Upper lobe of right lung (tissue), 1 donor: ENCODE data around the gene ITIH5. TPM values are rescaled to one million over a fixed set of nuclear protein-coding genes. Genes with fewer than 3 reads are reported as not detected.

Experiments
- ATAC-seq: fragments of 200-7000 bp; cut with Tn5 transposase; one replicate; pipeline ENCODE4 v1.9.1; 2020; ENCODE audit warnings: mild to moderate bottlenecking, moderate library complexity
- DNase-seq: peaks from one replicate; pipeline ENCODE4 v3.0.0-alpha.2; 2020
- H3K27ac ChIP-seq: fragments of 200-600 bp; one replicate; pipeline ENCODE4 v1.8.0; 2022
- H3K27me3 ChIP-seq: fragments of 200-600 bp; one replicate; pipeline ENCODE4 v1.8.0; 2022; ENCODE audit warnings: mild to moderate bottlenecking
- H3K36me3 ChIP-seq: fragments of 200-600 bp; one replicate; pipeline ENCODE4 v1.8.0; 2022
- H3K4me1 ChIP-seq: fragments of 200-600 bp; one replicate; pipeline ENCODE4 v1.8.0; 2022
- H3K4me3 ChIP-seq: fragments of 200-600 bp; one replicate; pipeline ENCODE4 v1.8.0; 2022; ENCODE audit warnings: mild to moderate bottlenecking
- H3K9me3 ChIP-seq: fragments of 200-600 bp; one replicate; pipeline ENCODE4 v1.8.0; 2022
- CTCF ChIP-seq: fragments of 200-600 bp; IDR thresholded peaks from one replicate; pipeline ENCODE4 v1.8.0; 2022; ENCODE audit warnings: antibody characterized with exemption
- intact Hi-C: fragments of 100-400 bp; cut with DNase I; formaldehyde crosslinking; loops from one replicate; pipeline ENCODE4 v1.11.0; 2022
- total RNA-seq: library from RNA; stranded (reverse); fragmentation: NEBNext Ultra II Directional; extraction: Animal tissue kit (Norgen Biotek cat#: 25700); gene quantifications from one replicate; pipeline ENCODE4 v1.2.1, GENCODE V29; 2021
- donor health status: DM: no; HTN: yes; CAD: no; lungs with severe emphysema.

ITIH5 gene
- total RNA-seq, 1 donor from 2014 or later = 10.5 TPM

GRCh38 chr10:7672341-7673134 lies 5.8 kb upstream of the ITIH5 start:
- intact Hi-C loops = no loop called here
- Histone ChIP-seq H3K4me1 (peaks cover 3% of the 10 kb centered on the region), H3K36me3 (no peaks in the 10 kb centered on the region), H3K9me3 (no peaks in the 10 kb centered on the region), H3K27ac (no peak overlapping the region), H3K4me3 (no peak overlapping the region), H3K27me3 (no peaks in the 10 kb centered on the region)
- no peak for TF ChIP-seq CTCF
- ATAC-seq (no peak), DNase-seq (no peak)

- Histone ChIP-seq H3K4me1 (peaks cover 17% of the 10 kb centered on the region), H3K36me3 (no peaks in the 10 kb centered on the region), H3K27me3 (peaks cover 5% of the 10 kb centered on the region), H3K9me3 (no peaks in the 10 kb centered on the region), H3K4me3 (no peak overlapping the region), H3K27ac (no peak overlapping the region)
- DNase-seq (no peak), ATAC-seq (no peak)
- intact Hi-C loops = no loop called here
- TF ChIP-seq CTCF = no peak
Observed at GRCh38 chr10:7670157-7670556, 3.4 kb upstream of the ITIH5 start.

GRCh38 chr10:7667262-7668141 lies 736 bp upstream of the ITIH5 start:
- intact Hi-C loops = no loop called here
- Histone ChIP-seq H3K9me3 (no peaks in the 10 kb centered on the region), H3K4me1 (peaks cover 17% of the 10 kb centered on the region), H3K27ac (peak overlapping the region; percentile 9), H3K27me3 (peaks cover 28% of the 10 kb centered on the region), H3K36me3 (no peaks in the 10 kb centered on the region), H3K4me3 (peak overlapping the region; percentile 19)
- ATAC-seq = peak; percentile 53
- DNase-seq = no peak
- no peak for TF ChIP-seq CTCF

- no peak for ATAC-seq
Observed at GRCh38 chr10:7665767-7666166, 999 bp downstream of the ITIH5 start.

GRCh38 chr10:7664707-7665106 lies 2.1 kb downstream of the ITIH5 start:
- H3K36me3 ChIP-seq = no peaks in the 10 kb centered on the region
- no peak for ATAC-seq
- peaks cover 17% of the 10 kb centered on the region for H3K4me1 ChIP-seq
- peaks cover 28% of the 10 kb centered on the region for H3K27me3 ChIP-seq
- H3K27ac ChIP-seq = no peak overlapping the region
- intact Hi-C loops = no loop called here
- no peaks in the 10 kb centered on the region for H3K9me3 ChIP-seq
- no peak for DNase-seq
- H3K4me3 ChIP-seq = no peak overlapping the region
- TF ChIP-seq CTCF = no peak

More at GRCh38 chr10:7665767-7666166, 999 bp downstream of the ITIH5 start:
- Histone ChIP-seq H3K27ac (no peak overlapping the region), H3K4me3 (peak overlapping the region; percentile 61), H3K9me3 (no peaks in the 10 kb centered on the region), H3K4me1 (peaks cover 17% of the 10 kb centered on the region), H3K36me3 (no peaks in the 10 kb centered on the region), H3K27me3 (peaks cover 28% of the 10 kb centered on the region)
- DNase-seq = no peak
- TF ChIP-seq CTCF = no peak
- intact Hi-C loops = no loop called here
